ENCODE measurements around the gene LRRC47.

Gene LRRC47

GRCh38 chr1:3746389-3746829 is 49.9 kb downstream of the LRRC47 start:
- no peak for DNase-seq

GRCh38 chr1:3745590-3746381 is 50.5 kb downstream of the LRRC47 start:
- no peak for DNase-seq

GRCh38 chr1:3745071-3745470 is 51.2 kb downstream of the LRRC47 start:
- DNase-seq: no peak

DNA sequence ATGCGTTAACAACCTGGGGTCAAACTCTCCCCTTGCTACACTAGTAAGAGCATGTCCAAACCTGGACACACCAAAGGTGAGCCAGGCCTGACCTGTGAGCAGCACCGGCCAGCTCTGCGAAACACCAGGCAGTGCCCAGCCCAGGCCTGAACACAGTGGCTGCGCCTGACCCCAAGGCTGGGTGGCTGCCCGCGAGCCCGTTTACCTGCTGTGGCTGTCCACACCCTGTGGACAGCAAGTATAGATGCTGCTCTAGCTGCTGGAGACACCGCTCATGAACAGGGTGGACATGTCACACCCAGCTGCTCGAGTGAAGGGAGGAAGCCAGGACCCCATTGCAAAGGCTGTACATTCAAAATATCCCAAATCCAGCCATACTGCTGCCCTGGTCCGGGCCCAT is 51.7 kb downstream of the LRRC47 start:
- DNase-seq: no peak

- DNase-seq: no peak
These were observed 52.5 kb downstream of the LRRC47 start for GRCh38 chr1:3743826-3744225.

DNA sequence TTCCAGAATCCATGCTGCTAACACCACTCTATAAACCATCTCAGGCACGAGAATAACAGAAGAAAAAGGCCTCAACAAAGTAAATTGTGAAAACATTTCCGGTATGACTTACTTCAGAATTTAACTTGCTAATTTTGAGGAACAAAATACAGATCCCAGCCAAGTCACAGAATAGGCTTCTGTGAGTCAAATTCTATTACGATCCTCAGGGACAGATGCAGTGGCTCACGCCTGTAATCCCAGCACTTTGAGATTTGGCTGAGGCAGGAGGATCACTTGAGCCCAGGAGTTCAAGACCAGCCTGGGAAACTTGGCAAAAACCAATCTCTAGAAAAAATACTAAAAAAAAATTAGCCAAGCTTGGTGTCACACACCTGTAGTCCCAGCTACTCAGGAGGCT is 52.9 kb downstream of the LRRC47 start:
- DNase-seq: no peak

- DNase-seq: no peak
These were observed 53.6 kb downstream of the LRRC47 start for GRCh38 chr1:3742439-3743298.

DNA sequence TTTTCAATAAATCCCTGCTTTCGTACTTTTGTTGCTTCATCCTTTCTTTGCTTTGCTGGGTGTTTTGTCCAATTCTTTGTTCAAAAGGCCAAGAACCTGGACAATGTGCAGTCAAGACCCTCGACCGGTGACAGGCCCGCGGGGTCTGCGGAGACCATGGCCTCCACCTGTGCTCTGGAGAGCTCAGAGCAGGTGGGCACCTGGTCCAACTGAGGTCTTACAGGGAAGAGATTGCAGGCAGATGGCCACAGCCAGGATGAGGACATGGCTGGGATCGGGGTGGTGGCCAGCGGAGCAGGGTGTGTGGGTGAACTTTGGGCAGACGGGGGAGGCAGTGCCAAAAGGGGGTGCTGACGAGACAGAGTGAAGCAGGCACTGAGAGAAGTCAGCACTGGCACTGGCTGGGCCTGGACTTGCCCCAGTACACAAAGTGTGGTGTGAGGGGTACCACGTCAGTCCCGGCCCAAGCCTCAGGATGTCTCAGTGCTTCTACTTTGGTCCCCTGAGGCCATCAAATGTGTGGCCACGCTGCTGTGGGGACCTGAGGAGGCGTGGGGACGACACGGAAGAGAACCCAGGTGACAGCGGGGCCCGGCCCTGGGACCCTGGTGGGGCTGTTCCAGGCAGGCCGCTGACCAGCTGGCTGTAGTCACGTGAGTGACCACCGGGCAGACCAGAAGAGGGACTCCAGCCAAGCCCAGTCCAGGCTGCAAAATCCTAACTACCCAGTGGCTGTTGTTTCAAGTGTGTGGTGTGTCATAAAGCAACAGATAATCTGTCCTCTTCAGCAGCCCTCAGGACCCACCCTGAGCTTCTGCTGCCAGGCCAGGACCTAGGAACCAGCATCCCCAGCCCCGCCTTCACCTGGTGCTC is 54.5 kb downstream of the LRRC47 start:
- DNase-seq: no peak

GRCh38 chr1:3740752-3741151 is 55.5 kb downstream of the LRRC47 start:
- DNase-seq: no peak

DNA sequence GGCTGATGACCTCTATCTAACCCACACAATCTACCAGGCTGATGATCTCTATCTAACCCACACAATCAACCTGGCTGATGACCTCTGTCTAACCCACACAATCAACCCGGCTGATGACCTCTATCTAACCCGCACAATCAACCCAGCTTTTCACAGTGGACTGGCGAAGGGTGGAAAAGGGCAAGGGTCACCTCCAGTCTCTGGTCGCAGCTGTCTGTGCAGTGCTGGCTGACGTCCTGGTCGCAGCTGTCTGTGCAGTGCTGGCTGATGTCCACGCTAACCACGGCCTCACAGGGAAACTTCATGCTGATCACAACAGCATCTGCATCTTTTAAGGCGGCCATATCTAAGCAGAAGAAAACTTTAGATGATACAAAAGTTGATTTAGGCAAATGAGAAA is 56.3 kb downstream of the LRRC47 start:
- no peak for DNase-seq

GRCh38 chr1:3738943-3739342 is 57.4 kb downstream of the LRRC47 start:
- DNase-seq: no peak

DNA sequence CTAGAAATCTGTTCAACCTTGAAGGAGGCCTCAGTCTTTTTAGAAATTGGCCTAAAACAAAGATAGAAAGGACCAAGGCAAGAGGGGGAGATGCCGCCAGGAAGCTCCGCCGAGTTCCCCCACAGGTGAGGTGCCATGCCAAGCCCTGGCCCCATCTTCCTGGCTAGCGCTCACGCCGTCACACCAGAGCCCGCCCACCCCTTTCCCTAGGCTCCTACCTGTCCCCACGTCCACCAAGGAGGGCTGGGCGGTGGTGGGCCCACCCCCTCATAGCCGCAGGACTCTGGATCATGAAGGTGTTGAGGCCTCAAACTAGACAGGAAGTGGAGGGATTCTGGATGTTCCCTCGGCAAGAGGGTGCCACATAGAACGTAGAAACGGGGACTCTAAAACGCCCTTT is 59.6 kb downstream of the LRRC47 start:
- DNase-seq: no peak

- DNase-seq: no peak
These were observed 60.2 kb downstream of the LRRC47 start for GRCh38 chr1:3736131-3736561.

DNA sequence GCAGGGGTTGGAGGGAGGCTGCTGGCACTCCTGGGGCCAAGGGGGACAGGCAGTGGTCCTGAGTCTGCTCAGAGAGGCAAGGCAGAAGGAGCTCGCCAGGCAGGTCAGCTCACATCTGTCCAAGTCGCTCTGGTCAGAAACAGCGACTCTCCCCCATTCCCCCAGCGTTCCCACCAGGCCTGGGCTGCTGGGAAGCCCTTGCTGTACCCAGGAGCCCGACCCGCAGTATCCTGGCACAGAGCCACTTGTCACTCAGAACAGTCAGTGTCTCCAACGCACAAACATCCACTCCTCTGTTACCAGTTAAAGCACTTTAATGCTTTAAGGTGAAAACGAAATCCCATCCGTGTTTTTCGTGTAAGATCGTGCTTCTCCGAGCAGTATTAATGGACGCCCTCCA is 60.6 kb downstream of the LRRC47 start:
- no peak for DNase-seq

DNA sequence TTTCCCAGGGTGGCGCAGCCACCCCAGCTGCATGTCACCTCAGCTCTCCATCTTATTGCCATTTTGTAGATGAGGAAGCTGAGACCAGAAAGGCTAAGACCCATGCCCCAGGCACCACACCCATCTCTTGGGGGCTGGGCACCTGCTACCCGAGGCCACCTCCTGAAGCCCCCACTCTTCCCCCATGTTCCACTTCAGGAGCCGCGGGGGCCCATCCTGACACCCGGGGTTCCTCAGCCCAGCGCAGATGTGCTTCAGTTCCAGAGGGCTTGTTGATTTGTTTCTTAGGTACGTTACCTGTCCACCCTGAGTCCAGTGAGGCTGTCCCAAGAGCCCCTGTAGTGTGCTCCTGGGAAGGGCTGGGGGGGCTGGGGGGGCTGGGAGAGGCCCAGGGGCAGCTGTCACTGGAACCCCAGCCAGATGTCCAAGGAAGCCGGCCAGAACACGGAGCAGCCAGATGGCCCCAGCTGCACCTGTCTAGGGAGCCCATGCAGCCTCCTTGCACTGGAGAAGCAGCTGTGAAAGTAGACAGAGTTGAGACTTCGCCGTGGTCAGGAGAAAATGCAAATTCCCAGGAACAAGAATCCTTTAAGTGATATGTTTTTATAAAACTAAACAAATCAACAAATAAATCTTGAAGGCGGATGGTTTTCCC is 61.1 kb downstream of the LRRC47 start:
- no peak for DNase-seq

GRCh38 chr1:3734602-3735001 is 61.7 kb downstream of the LRRC47 start:
- DNase-seq: no peak

DNA sequence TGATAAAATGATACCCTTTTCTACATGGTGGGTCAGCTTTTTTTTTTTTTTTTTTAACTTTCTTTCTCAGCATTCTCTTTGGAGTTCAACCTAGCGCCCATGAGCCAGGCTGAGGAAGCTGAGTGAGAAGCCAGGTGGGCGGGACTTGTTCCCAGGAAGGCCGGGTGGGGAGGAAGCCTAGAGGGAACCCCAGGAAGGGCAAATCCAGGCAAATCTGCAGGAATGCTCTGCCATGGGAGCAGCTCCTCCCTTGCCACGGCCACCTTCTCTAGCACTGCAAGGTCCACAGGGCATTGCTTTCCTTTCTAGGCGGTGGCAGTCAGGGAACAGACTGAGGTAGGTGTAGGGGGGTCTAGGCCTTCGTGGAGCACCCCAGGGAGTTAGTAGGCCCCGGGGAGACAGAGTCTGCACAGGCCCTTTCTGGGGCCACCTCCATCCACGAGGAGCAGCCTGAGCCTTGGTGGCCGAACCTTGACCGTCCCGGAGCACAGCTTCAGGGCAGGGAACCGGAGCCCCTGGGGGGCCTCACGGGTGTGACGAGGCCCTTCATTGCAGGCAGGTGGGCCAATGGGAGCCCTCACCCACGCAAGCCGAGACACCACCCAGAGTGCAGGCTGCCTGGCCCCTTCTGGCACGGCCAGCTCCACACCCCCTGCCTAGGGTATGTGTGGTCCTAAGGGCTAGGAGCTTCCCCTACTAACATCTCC is 62.3 kb downstream of the LRRC47 start:
- no peak for DNase-seq

DNA sequence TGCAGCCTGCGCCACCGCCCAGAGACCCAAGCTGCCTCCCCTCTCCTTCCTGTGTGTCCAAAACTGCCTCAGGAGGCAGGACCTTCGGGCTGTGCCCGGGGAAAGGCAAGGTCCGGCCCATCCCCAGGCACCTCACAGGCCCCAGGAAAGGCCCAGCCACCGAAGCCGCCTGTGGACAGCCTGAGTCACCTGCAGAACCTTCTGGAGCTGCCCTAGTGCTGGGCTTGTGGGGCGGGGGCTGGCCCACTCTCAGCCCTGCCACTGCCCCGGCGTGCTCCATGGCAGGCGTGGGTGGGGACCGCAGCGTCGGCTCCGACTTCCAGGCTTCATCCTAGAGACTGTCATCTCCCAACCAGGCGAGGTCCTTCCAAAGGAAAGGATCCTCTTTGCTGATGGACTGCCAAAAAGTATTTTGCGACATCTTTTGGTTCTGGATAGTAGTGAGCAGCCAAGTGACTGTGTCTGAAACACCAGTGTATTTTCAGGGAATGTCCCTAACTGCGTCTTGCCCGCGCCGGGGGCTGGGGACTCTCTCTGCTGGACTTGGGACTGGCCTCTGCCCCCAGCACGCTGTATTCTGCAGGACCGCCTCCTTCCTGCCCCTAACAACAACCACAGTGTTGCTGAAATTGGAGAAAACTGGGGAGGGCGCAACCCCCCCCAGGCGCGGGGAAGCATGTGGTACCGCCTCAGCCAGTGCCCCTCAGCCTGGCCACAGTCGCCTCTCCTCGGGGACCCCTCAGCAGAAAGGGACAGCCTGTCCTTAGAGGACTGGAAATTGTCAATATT is 63.0 kb downstream of the LRRC47 start:
- no peak for DNase-seq

GRCh38 chr1:3732434-3733093 is 63.7 kb downstream of the LRRC47 start:
- no peak for DNase-seq

Data from NCI-H1048 (cell line).